H1 (cell line): Measurements from ENCODE around the gene GPC6. TPM values are rescaled to one million over a fixed set of nuclear protein-coding genes. Genes with fewer than 3 reads are reported as not detected.
A peak's percentile ranks its signal among the peaks of the same experiment; 100 is the strongest.

Experiments
- CTCF ChIA-PET: fragments of 300-600 bp; sonication (Branson Sonifier 250); formaldehyde crosslinking; loops from one replicate; lab custom pipeline; 2021; ENCODE audit not compliant: partially characterized antibody; lab: Charles Lee
- POLR2A ChIA-PET: fragments of 300-600 bp; sonication (Branson Sonifier 250); formaldehyde crosslinking; loops from one replicate; lab custom pipeline; 2021; ENCODE audit warnings: inconsistent platforms; ENCODE audit not compliant: partially characterized antibody; lab: Charles Lee
- DNase-seq, 2 experiments: peaks; one replicate each; pipeline versions ENCODE4 v3.0.0 to v3.0.0-alpha.2; 2010 to 2022; ENCODE audit warnings: low spot score in 2 of 2, low read depth in 1 of 2, mixed read lengths in 1 of 2
- FAIRE-seq: peaks from 2 replicates; lab custom pipeline; 2011; peaks lifted over from hg19 to GRCh38; lab: Jason Lieb, UNC
- H2AFZ ChIP-seq: 2 replicates; pipeline ENCODE4 v1.8.1; 2012; ENCODE audit warnings: low read length, inconsistent platforms
- H2AK5ac ChIP-seq: 2 replicates; pipeline ENCODE4 v1.6.1; 2013; ENCODE audit warnings: low read depth, low read length
- H2BK120ac ChIP-seq: replicated peaks from 2 replicates; pipeline ENCODE3; 2013; ENCODE audit warnings: low read depth, low read length, inconsistent platforms
- H2BK12ac ChIP-seq: 2 replicates; pipeline ENCODE4 v1.6.1; 2013; ENCODE audit warnings: low read depth, low read length
- H2BK15ac ChIP-seq: 2 replicates; pipeline ENCODE4 v1.6.1; 2013; ENCODE audit warnings: low read length
- H2BK20ac ChIP-seq: 2 replicates; pipeline ENCODE4 v1.6.1; 2013; ENCODE audit warnings: low read length
- H2BK5ac ChIP-seq: 2 replicates; pipeline ENCODE4 v1.6.1; 2013; ENCODE audit warnings: low read depth, low read length
- H3K14ac ChIP-seq: 2 replicates; pipeline ENCODE4 v1.6.1; 2013; ENCODE audit warnings: inconsistent platforms; ENCODE audit not compliant: insufficient read length
- H3K18ac ChIP-seq: 2 replicates; pipeline ENCODE4 v1.6.1; 2013; ENCODE audit warnings: low read length; ENCODE audit errors: extremely low read depth
- H3K23ac ChIP-seq: 2 replicates; pipeline ENCODE4 v1.6.1; 2013; ENCODE audit warnings: inconsistent platforms; ENCODE audit not compliant: insufficient read length
- H3K23me2 ChIP-seq: 2 replicates; pipeline ENCODE4 v1.6.1; 2013; ENCODE audit warnings: low read depth, low read length
- H3K27ac ChIP-seq: 2 replicates; pipeline ENCODE4 v1.6.1; 2011; ENCODE audit warnings: low read depth, low read length, inconsistent platforms
- H3K27me3 ChIP-seq, 4 experiments: replicated peaks in 1 of 4; 1 replicate in 1 of 4; 2 replicates in 3 of 4; pipeline versions ENCODE4 v1.6.1 to v1.8.1; 2011 to 2013; ENCODE audit warnings: low read length in 3 of 4, mild to moderate bottlenecking in 3 of 4, inconsistent platforms in 2 of 4, mixed read lengths in 2 of 4, moderate library complexity in 1 of 4; ENCODE audit not compliant: control insufficient read depth in 3 of 4, insufficient read depth in 3 of 4; ENCODE audit errors: extremely low read depth in 1 of 4
- H3K36me3 ChIP-seq, 4 experiments: 2 replicates each; pipeline versions ENCODE4 v1.6.1 to v1.8.1; 2011 to 2013; ENCODE audit warnings: mild to moderate bottlenecking in 4 of 4, low read length in 3 of 4, moderate library complexity in 2 of 4, control low read depth in 1 of 4, inconsistent platforms in 1 of 4; ENCODE audit not compliant: insufficient read depth in 4 of 4, control insufficient read depth in 2 of 4
- H3K4ac ChIP-seq: replicated peaks from 2 replicates; pipeline ENCODE3; 2013; ENCODE audit warnings: low read length, low read depth, mixed read lengths, inconsistent platforms; ENCODE audit not compliant: insufficient read length
- H3K4me1 ChIP-seq, 4 experiments: replicated peaks in 1 of 4; 1 replicate in 1 of 4; 2 replicates in 3 of 4; pipeline versions ENCODE4 v1.6.1 to v1.8.1; 2011 to 2013; ENCODE audit warnings: low read length in 3 of 4, inconsistent platforms in 2 of 4, mixed read lengths in 1 of 4; ENCODE audit not compliant: insufficient read depth in 4 of 4, control insufficient read depth in 3 of 4
- H3K4me2 ChIP-seq, 2 experiments: 2 replicates each; pipeline versions ENCODE4 v1.6.1 to v1.8.1; 2011 to 2013; ENCODE audit warnings: low read depth in 2 of 2, low read length in 2 of 2, control low read depth in 1 of 2, inconsistent platforms in 1 of 2, mild to moderate bottlenecking in 1 of 2; ENCODE audit not compliant: insufficient read depth in 1 of 2
- H3K4me3 ChIP-seq, 4 experiments: fragments of 200-600, 300-600 bp in 1 of 4; sonication (generic), shearing (Covaris generic), sonication (Bioruptor Twin) in 1 of 4; 2 replicates each; pipeline versions ENCODE4 v1.5.1 to v1.8.1; 2011 to 2016; ENCODE audit warnings: low read length in 4 of 4, low read depth in 3 of 4, control low read depth in 2 of 4, inconsistent platforms in 2 of 4, mild to moderate bottlenecking in 2 of 4, mixed read lengths in 1 of 4, moderate library complexity in 1 of 4; ENCODE audit not compliant: insufficient read depth in 2 of 4; ENCODE audit errors: extremely low read depth in 1 of 4
- H3K56ac ChIP-seq: replicated peaks from 2 replicates; pipeline ENCODE3; 2013; ENCODE audit warnings: low read depth, mild to moderate bottlenecking, mixed read lengths, low read length, inconsistent platforms; ENCODE audit not compliant: insufficient read length
- H3K79me1 ChIP-seq: 2 replicates; pipeline ENCODE4 v1.6.1; 2013; ENCODE audit warnings: low read depth, low read length, control low read depth
- H3K79me2 ChIP-seq, 2 experiments: 2 replicates each; pipeline versions ENCODE4 v1.6.1 to v1.8.1; 2012 to 2013; ENCODE audit warnings: low read length in 2 of 2, mild to moderate bottlenecking in 2 of 2, inconsistent platforms in 1 of 2; ENCODE audit not compliant: insufficient read depth in 2 of 2, control insufficient read depth in 1 of 2
- H3K9ac ChIP-seq, 4 experiments: replicated peaks in 1 of 4; 1 replicate in 1 of 4; 2 replicates in 3 of 4; pipeline versions ENCODE4 v1.6.1 to v1.8.1; 2011 to 2013; ENCODE audit warnings: low read depth in 3 of 4, low read length in 3 of 4, control low read depth in 2 of 4, mild to moderate bottlenecking in 2 of 4, moderate library complexity in 2 of 4, inconsistent platforms in 1 of 4; ENCODE audit errors: extremely low read depth in 1 of 4
- H3K9me3 ChIP-seq, 2 experiments: 2 replicates each; pipeline versions ENCODE4 v1.6.1 to v1.8.1; 2012 to 2013; ENCODE audit warnings: mild to moderate bottlenecking in 2 of 2, moderate library complexity in 2 of 2, control low read depth in 1 of 2, inconsistent platforms in 1 of 2, low read depth in 1 of 2, low read length in 1 of 2, mixed read lengths in 1 of 2; ENCODE audit not compliant: insufficient read depth in 2 of 2
- H4K20me1 ChIP-seq, 2 experiments: replicated peaks in 1 of 2; 2 replicates each; pipeline versions ENCODE3 to v1.8.1; 2011 to 2013; ENCODE audit warnings: inconsistent platforms in 2 of 2, low read length in 2 of 2, mild to moderate bottlenecking in 1 of 2; ENCODE audit not compliant: insufficient read depth in 2 of 2, control insufficient read depth in 1 of 2
- H4K5ac ChIP-seq: 2 replicates; pipeline ENCODE4 v1.6.1; 2013; ENCODE audit warnings: low read length, low read depth, mixed read lengths, inconsistent platforms; ENCODE audit not compliant: insufficient read length
- H4K8ac ChIP-seq: 2 replicates; pipeline ENCODE4 v1.8.0; 2013; ENCODE audit warnings: mild to moderate bottlenecking, moderate library complexity, low read length, inconsistent platforms; ENCODE audit not compliant: insufficient read depth; ENCODE audit errors: extremely low read depth
- H4K91ac ChIP-seq: replicated peaks from 2 replicates; pipeline ENCODE3; 2013; ENCODE audit warnings: low read length, mixed read lengths, inconsistent platforms; ENCODE audit not compliant: insufficient read length
- CBX5 ChIP-seq: fragments of 300-800, 300-1000 bp; sonication (generic); IDR thresholded peaks from 2 replicates; pipeline ENCODE4 v1.7.1; 2016; ENCODE audit warnings: antibody characterized with exemption, low read length, low read depth
- CBX8 ChIP-seq: fragments of 300-800, 300-1000 bp; sonication (generic); IDR thresholded peaks from 2 replicates; pipeline ENCODE4 v1.7.1; 2016; ENCODE audit warnings: low read depth, low read length, borderline replicate concordance
- CREB1 ChIP-seq: IDR thresholded peaks from 2 replicates; pipeline ENCODE4 v1.6.1; 2012; ENCODE audit warnings: inconsistent platforms
- CTBP2 ChIP-seq: IDR thresholded peaks from 2 replicates; pipeline ENCODE4 v1.7.0; 2011; ENCODE audit warnings: borderline replicate concordance, mild to moderate bottlenecking, moderate library complexity, mixed read lengths, low read length; ENCODE audit not compliant: insufficient read depth, insufficient read length
- E2F6 ChIP-seq: IDR thresholded peaks from 2 replicates; pipeline ENCODE4 v1.6.1; 2012; ENCODE audit warnings: inconsistent platforms
- FOSL1 ChIP-seq: IDR thresholded peaks from 2 replicates; pipeline ENCODE4 v1.6.1; 2011; ENCODE audit warnings: mild to moderate bottlenecking, low read depth, low read length, moderate library complexity; ENCODE audit not compliant: insufficient read depth
- HDAC6 ChIP-seq: IDR thresholded peaks from one replicate; pipeline ENCODE4 v1.7.1; 2012; ENCODE audit warnings: low read depth, mild to moderate bottlenecking, inconsistent platforms, low read length, moderate library complexity
- KDM1A ChIP-seq: fragments of 200-600, 300-600 bp; sonication (generic); IDR thresholded peaks from 2 replicates; pipeline ENCODE4 v1.7.1; 2016; ENCODE audit warnings: mild to moderate bottlenecking, low read length, borderline replicate concordance
- NANOG ChIP-seq: IDR thresholded peaks from 2 replicates; pipeline ENCODE4 v1.6.1; 2011; ENCODE audit warnings: low read length, low read depth, mild to moderate bottlenecking, inconsistent platforms; ENCODE audit not compliant: insufficient read depth, poor library complexity, severe bottlenecking
- RXRA ChIP-seq: IDR thresholded peaks from 2 replicates; pipeline ENCODE4 v1.6.1; 2011; ENCODE audit warnings: low read depth, mild to moderate bottlenecking, low read length, moderate library complexity; ENCODE audit not compliant: insufficient read depth
- SP4 ChIP-seq: IDR thresholded peaks from 2 replicates; pipeline ENCODE4 v1.6.1; 2012; ENCODE audit warnings: low read length, inconsistent platforms
- SUZ12 ChIP-seq: fragments of 200-600 bp; sonication (generic); IDR thresholded peaks from 2 replicates; pipeline ENCODE4 v1.6.1; 2012; ENCODE audit warnings: mild to moderate bottlenecking, inconsistent platforms, low read length, moderate library complexity, mixed read lengths
- WGBS, 2 experiments: shearing (Covaris generic) in 1 of 2; methylation state at CpG; one replicate each; pipeline versions ENCODE4 v1.1.6 to v1.1.7; 2013 to 2015; ENCODE audit warnings: low lambda C conversion rate in 2 of 2, mixed read lengths in 2 of 2, inconsistent platforms in 1 of 2, low coverage in 1 of 2, missing lambda C conversion rate in 1 of 2; ENCODE audit not compliant: insufficient replicate concordance in 2 of 2, insufficient coverage in 1 of 2, insufficient read length in 1 of 2; ENCODE audit errors: extremely low coverage in 1 of 2, missing lambda C conversion rate in 1 of 2; 5-methylcytosine and 5-hydroxymethylcytosine counted together
- polyA plus RNA-seq, 7 experiments: library from polyadenylated mRNA; depleted of rRNA in 3 of 7; stranded (reverse) in 5 of 7; unstranded in 2 of 7; fragments of >200 nt in 5 of 7; fragments of 200-250 nt in 2 of 7; gene quantifications; 1 replicate in 5 of 7; 2 replicates in 1 of 7; 4 replicates in 1 of 7; pipeline versions ENCODE4 v1.2.1 to v1.2.3, GENCODE V29; 2011 to 2013; ENCODE audit warnings: missing spikeins in 2 of 7, mixed read lengths in 2 of 7
- total RNA-seq: library from RNA; stranded (reverse); fragmentation: NEBNext Ultra II Directional; extraction: Animal tissue kit (Norgen Biotek cat#: 25700); gene quantifications from 2 replicates; pipeline ENCODE4 v1.2.1, GENCODE V29; 2021

GPC6 gene
- total and polyA plus RNA-seq, 2 of the 8 experiments (the other 6 are each of a cell fraction or from before 2014, with no cell fraction given), result 5.4 to 12.0 TPM

GRCh38 chr13:94416454-94417080 is 1190.0 kb downstream of the GPC6 start:
- CTCF ChIA-PET, result interaction anchor here (0.6 to 5.6 kb wide), 22 partner anchors 8 to 204 kb away, joined by 3 to 23 read pairs (median 4); no protein-coding TSS in a partner anchor
- WGBS, 2 experiments, result 51% methylated on average over 7 of the region's 7 CpGs; no CpG with 5 or more reads in 1 of the 2 experiments
- Histone ChIP-seq H3K56ac (no peak overlapping the region), H3K27me3 (no peaks in the 10 kb centered on the region), H4K5ac (no peak overlapping the region), H3K9me3 (peaks cover 0 to 5% of the 10 kb centered on the region in 2 experiments; a peak in 2 of 4 replicates), H3K14ac (no peak overlapping the region), H3K27ac (no peak overlapping the region), H2AK5ac (no peak overlapping the region), H3K4me1 (no peaks in the 10 kb centered on the region), H3K23me2 (no peaks in the 10 kb centered on the region), H3K4ac (no peak overlapping the region), H2BK5ac (no peak overlapping the region), H3K36me3 (no peaks in the 10 kb centered on the region), H3K4me2 (no peak overlapping the region), H4K20me1 (no peaks in the 10 kb centered on the region), H3K9ac (no peak overlapping the region), H2AFZ (peak overlapping the region; percentile 70; the same call in 1 of the 2 replicates), H3K79me1 (no peaks in the 10 kb centered on the region), H3K23ac (no peak overlapping the region), H2BK12ac (no peak overlapping the region), H3K79me2 (no peaks in the 10 kb centered on the region), H4K8ac (no peak overlapping the region), H2BK120ac (no peak overlapping the region), H3K18ac (no peak overlapping the region), H2BK15ac (no peak overlapping the region), H4K91ac (no peak overlapping the region), H2BK20ac (no peak overlapping the region), H3K4me3 (no peak overlapping the region)
- DNase-seq (peak; percentile 56 to 57), FAIRE-seq (peak; percentile 96)
- POLR2A ChIA-PET, result interaction anchor here (0.8 kb wide), 1 partner anchor 19 kb away, joined by 3 read pairs; no protein-coding TSS in a partner anchor
- no peak for TF ChIP-seq SUZ12
- no peak for TF ChIP-seq NANOG
- no peak for TF ChIP-seq SP4
- TF ChIP-seq CREB1, result no peak
- TF ChIP-seq KDM1A, result no peak
- TF ChIP-seq CBX8, result no peak
- TF ChIP-seq FOSL1, result no peak
- no peak for TF ChIP-seq HDAC6
- no peak for TF ChIP-seq CBX5
- no peak for TF ChIP-seq CTBP2
- TF ChIP-seq RXRA, result no peak
- no peak for TF ChIP-seq E2F6
